CD4-positive, alpha-beta T cell treated with Interleukin-4 for 4 hours (primary cell): ENCODE data around the gene FAM174C.
"Not testable (repeated sequence)": the region's sequence is repeated elsewhere in the genome, so short reads cannot be mapped to it uniquely, and the experiment has no call there.

Experiments
- DNase-seq: peaks from one replicate; pipeline ENCODE4 v3.0.0-alpha.2; 2020

Gene FAM174C

GRCh38 chr19:1237754-1238368 is 37.5 kb upstream of the FAM174C start, which contains the start of gene CBARP:
Gene CBARP, minus strand, starts transcription at chr19:1238005. Its CDS starts 1,905 bp downstream, at chr19:1236100.
- no peak for DNase-seq

- no peak for DNase-seq
Observed at GRCh38 chr19:1238369-1239303, 36.7 kb upstream of the FAM174C start.

GRCh38 chr19:1239420-1239795 is 35.9 kb upstream of the FAM174C start:
- no peak for DNase-seq

GRCh38 chr19:1239796-1240737 is 35.3 kb upstream of the FAM174C start:
- peak; percentile 81 for DNase-seq

- no peak for DNase-seq
Observed at GRCh38 chr19:1240925-1241324, 34.4 kb upstream of the FAM174C start.

- peak; percentile 89 for DNase-seq
Observed at GRCh38 chr19:1241417-1242095, 33.8 kb upstream of the FAM174C start, which contains the start of gene ATP5F1D. Gene ATP5F1D, plus strand, starts transcription at chr19:1241751. Its CDS starts 100 bp downstream, at chr19:1241851.

- peak; percentile 79 for DNase-seq
Observed at GRCh38 chr19:1243768-1244692, 31.3 kb upstream of the FAM174C start.

- no peak for DNase-seq
Observed at GRCh38 chr19:1244693-1245451, 30.5 kb upstream of the FAM174C start.

- DNase-seq, result no peak
Observed at GRCh38 chr19:1245494-1246264, 29.7 kb upstream of the FAM174C start.

- DNase-seq, result not testable (repeated sequence)
Observed at GRCh38 chr19:1246265-1247087, 28.9 kb upstream of the FAM174C start.

- DNase-seq, result no peak
Observed at GRCh38 chr19:1247748-1248138, 27.6 kb upstream of the FAM174C start.

GRCh38 chr19:1248139-1248785 is 27.1 kb upstream of the FAM174C start, which contains the start of gene MIDN:
Gene MIDN, plus strand, starts transcription at chr19:1248583. Its CDS starts 1,714 bp downstream, at chr19:1250297.
- no peak for DNase-seq

- peak; percentile 82 for DNase-seq
Observed at GRCh38 chr19:1248786-1249297, 26.5 kb upstream of the FAM174C start.

- DNase-seq, result peak; percentile 96
Observed at GRCh38 chr19:1249298-1249989, 25.9 kb upstream of the FAM174C start.

GRCh38 chr19:1249990-1250436 is 25.3 kb upstream of the FAM174C start:
- no peak for DNase-seq

GRCh38 chr19:1250437-1251260 is 24.7 kb upstream of the FAM174C start:
- DNase-seq, result no peak
